Measurements from ENCODE around the gene TRIL.

TRIL gene

GRCh38 chr7:29000717-29001076 lies 42.6 kb upstream of the TRIL start:
- TF ChIP-seq, protein P1, sequence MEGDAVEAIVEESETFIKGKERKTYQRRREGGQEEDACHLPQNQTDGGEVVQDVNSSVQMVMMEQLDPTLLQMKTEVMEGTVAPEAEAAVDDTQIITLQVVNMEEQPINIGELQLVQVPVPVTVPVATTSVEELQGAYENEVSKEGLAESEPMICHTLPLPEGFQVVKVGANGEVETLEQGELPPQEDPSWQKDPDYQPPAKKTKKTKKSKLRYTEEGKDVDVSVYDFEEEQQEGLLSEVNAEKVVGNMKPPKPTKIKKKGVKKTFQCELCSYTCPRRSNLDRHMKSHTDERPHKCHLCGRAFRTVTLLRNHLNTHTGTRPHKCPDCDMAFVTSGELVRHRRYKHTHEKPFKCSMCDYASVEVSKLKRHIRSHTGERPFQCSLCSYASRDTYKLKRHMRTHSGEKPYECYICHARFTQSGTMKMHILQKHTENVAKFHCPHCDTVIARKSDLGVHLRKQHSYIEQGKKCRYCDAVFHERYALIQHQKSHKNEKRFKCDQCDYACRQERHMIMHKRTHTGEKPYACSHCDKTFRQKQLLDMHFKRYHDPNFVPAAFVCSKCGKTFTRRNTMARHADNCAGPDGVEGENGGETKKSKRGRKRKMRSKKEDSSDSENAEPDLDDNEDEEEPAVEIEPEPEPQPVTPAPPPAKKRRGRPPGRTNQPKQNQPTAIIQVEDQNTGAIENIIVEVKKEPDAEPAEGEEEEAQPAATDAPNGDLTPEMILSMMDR (IDR thresholded peaks at IDR 0.05; ENCODE audit: insufficient read depth, low read length, poor library complexity, severe bottlenecking) = no peak
- H3K36me3 ChIP-seq (ENCODE audit: control insufficient read depth, insufficient read depth, low read length) = no peaks in the 10 kb centered on the region
- H3K27me3 ChIP-seq (replicated peaks; ENCODE audit: control insufficient read depth, insufficient read depth, low read length) = no peaks in the 10 kb centered on the region
- H3K4me3 ChIP-seq (replicated peaks; ENCODE audit: low read depth, low read length) = no peak overlapping the region
- DNase-seq (ENCODE audit: extremely low read depth, insufficient read length) = no peak

- no peak for DNase-seq (ENCODE audit: extremely low read depth, insufficient read length)
- no peak overlapping the region for H3K4me3 ChIP-seq (replicated peaks; ENCODE audit: low read depth, low read length)
- H3K36me3 ChIP-seq (ENCODE audit: control insufficient read depth, insufficient read depth, low read length) = no peaks in the 10 kb centered on the region
- no peaks in the 10 kb centered on the region for H3K27me3 ChIP-seq (replicated peaks; ENCODE audit: control insufficient read depth, insufficient read depth, low read length)
- TF ChIP-seq, protein P1 (IDR thresholded peaks at IDR 0.05; ENCODE audit: insufficient read depth, low read length, poor library complexity, severe bottlenecking) = no peak
Observed at GRCh38 chr7:28999895-29000716, 42.0 kb upstream of the TRIL start.

DNA sequence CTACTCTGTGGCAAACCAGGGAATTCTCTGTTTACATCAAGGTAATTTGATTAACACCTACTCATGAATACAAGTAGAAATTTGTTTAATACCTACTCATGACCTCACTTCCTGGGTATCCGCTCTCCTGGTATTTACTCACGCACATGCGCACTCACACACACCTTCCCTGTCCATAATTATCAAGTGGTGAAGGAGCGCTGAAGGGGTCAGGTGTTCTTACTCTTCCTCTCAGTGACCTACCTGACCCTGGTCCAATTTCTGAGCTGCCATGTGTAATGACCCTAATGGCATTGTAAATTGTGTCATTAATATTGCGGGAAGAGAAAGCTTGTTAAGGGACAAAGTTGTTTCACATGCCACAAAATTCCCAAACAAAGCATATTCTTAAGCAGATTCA lies 41.3 kb upstream of the TRIL start:
- TF ChIP-seq, protein P1 (IDR thresholded peaks at IDR 0.05; ENCODE audit: insufficient read depth, low read length, poor library complexity, severe bottlenecking) = no peak
- no peak for DNase-seq (ENCODE audit: extremely low read depth, insufficient read length)
- Histone ChIP-seq H3K27me3 (replicated peaks; ENCODE audit: control insufficient read depth, insufficient read depth, low read length) (no peaks in the 10 kb centered on the region), H3K4me3 (replicated peaks; ENCODE audit: low read depth, low read length) (no peak overlapping the region), H3K36me3 (ENCODE audit: control insufficient read depth, insufficient read depth, low read length) (no peaks in the 10 kb centered on the region)

DNA sequence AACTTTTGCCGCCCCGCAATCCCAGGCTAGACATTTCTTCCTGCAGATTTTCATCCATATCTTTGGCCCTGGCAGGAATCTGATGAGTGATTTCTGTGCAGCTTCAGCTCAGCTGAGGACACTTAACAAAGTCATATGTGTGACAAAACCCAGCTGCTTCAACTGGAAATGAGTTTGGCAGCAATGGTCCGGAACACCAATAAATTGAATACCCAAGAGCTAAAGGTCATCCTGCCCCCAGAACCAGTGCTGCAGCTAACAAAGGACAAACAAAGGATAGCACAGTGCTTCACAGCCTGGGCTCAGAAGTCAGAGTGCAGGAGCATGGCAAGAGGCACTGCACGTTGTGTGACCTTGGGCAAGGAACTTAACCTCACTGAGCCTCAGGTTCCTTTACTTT lies 40.0 kb upstream of the TRIL start:
- H3K4me3 ChIP-seq (replicated peaks; ENCODE audit: low read depth, low read length) = no peak overlapping the region
- no peak for DNase-seq (ENCODE audit: extremely low read depth, insufficient read length)
- no peaks in the 10 kb centered on the region for H3K36me3 ChIP-seq (ENCODE audit: control insufficient read depth, insufficient read depth, low read length)
- TF ChIP-seq, protein P1 (IDR thresholded peaks at IDR 0.05; ENCODE audit: insufficient read depth, low read length, poor library complexity, severe bottlenecking) = no peak
- no peaks in the 10 kb centered on the region for H3K27me3 ChIP-seq (replicated peaks; ENCODE audit: control insufficient read depth, insufficient read depth, low read length)

GRCh38 chr7:28996836-28997235 lies 38.7 kb upstream of the TRIL start:
- H3K27me3 ChIP-seq (replicated peaks; ENCODE audit: control insufficient read depth, insufficient read depth, low read length) = no peaks in the 10 kb centered on the region
- no peaks in the 10 kb centered on the region for H3K36me3 ChIP-seq (ENCODE audit: control insufficient read depth, insufficient read depth, low read length)
- no peak overlapping the region for H3K4me3 ChIP-seq (replicated peaks; ENCODE audit: low read depth, low read length)
- DNase-seq (ENCODE audit: extremely low read depth, insufficient read length) = no peak
- TF ChIP-seq, protein P1 (IDR thresholded peaks at IDR 0.05; ENCODE audit: insufficient read depth, low read length, poor library complexity, severe bottlenecking) = no peak

Data from GM06990 (cell line).